ENCODE data around the gene IRF2BPL.
"Not testable (repeated sequence)": the region's sequence is repeated elsewhere in the genome, so short reads cannot be mapped to it uniquely, and the experiment has no call there.

Gene IRF2BPL

GRCh38 chr14:77033622-77034589, 5.4 kb upstream of the IRF2BPL start:
- DNase-seq: peak; percentile 51

DNA sequence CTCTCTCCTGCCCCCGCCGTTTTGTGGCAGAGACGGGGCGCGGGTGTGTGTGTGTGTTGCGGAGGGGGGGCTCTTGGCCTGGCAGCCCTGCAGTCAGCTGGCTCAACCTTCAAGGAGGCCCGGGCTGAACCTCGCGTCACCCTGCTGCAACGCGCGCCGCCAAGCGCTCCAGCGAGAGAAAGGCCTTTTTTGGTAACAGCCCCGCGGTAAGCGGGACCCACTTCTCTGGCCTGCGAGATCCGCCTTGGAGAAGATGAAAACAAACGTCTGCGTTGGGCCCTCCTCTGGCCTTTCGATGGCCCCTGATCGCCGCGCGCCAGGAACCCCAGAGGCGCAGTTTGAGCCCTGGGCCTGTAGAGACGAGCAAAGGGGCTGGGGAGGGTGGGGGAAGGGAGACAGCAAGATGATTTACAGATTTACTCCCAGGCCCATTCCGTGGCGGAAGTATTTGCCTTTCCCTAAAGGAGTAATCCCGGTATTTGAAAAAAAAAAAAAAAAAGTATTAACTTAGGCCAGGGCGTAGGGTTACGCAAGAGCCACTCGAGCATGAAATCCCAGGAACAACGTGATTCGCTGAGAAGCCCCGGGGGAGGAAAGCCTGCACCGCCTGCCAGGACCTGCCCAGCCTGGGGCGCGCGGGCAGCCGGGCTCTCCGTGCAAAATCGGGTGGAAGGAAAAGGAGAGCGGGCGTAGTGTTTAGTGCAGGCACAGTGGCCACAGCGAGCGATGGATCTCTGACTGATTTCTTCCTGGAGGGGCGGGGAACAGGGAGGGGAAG, 4.5 kb upstream of the IRF2BPL start:
- DNase-seq: peak; percentile 97

- no peak for DNase-seq
Measured at GRCh38 chr14:77032491-77032843, 4.0 kb upstream of the IRF2BPL start.

DNA sequence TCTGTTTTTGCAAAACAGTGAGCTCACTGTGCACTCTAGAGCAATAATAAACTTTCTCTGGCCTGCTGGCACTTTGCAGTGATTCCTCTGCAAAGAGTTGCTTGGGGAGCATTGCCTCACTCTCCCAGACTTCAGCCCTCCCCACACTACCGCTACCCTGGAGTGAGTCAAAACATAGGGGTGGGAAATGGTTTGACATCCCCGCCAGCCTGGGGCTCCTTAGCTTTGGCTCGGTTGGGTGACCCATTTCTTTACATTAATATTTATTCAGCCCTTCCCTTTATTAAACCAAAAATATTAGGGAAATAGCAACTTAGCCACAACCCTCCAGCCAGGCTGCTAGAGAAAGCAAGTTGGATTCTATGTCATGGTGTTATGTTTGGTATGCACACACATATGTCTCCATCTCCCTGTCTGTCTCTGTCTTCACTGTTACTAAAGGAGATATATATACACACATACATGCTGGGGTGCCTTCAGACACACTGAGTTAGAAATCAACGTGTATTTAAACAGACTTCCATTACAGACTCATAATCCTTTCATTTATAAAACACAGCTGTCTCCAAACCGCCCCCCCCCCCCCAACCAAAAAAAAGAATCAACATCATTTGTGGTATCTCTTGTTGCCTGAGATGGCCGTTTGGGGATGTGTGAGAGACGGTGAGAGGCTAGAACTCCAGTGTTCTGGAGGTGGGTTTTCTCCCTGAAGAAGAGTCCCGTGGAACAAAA, 3.4 kb upstream of the IRF2BPL start:
- no peak for DNase-seq

GRCh38 chr14:77027538-77028383, 747 bp downstream of the IRF2BPL start:
- DNase-seq: no peak

DNA sequence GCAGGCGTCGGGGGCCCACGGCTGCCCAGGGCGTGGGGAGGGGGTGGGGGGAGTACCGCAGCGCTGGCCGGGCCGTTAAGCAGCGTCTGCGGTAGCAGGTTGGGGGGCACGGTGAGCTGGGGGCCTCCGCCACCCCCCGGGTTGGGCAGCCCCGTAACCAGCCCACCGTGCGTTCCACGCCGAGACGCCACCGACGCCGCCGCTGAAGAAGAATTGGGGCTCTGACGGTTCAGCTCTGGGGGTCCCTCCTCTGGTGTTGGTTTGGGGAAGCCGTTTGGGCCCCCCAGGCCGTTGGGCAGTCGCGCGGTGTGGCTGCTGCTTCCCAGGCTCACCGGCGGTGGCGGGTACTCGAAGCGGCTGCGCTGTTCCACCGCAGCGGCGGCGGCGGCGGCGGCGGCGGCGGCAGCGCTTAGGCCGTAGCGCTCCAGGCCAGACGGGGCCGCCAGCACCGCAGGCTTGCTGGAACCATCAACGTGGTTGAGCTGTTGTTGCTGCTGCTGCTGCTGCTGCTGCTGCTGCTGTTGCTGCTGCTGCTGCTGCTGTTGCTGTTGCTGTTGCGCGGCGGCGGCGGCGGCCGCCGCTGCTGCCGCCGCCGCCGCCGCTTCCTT, 1.5 kb downstream of the IRF2BPL start:
- DNase-seq: peak; percentile 27

DNA sequence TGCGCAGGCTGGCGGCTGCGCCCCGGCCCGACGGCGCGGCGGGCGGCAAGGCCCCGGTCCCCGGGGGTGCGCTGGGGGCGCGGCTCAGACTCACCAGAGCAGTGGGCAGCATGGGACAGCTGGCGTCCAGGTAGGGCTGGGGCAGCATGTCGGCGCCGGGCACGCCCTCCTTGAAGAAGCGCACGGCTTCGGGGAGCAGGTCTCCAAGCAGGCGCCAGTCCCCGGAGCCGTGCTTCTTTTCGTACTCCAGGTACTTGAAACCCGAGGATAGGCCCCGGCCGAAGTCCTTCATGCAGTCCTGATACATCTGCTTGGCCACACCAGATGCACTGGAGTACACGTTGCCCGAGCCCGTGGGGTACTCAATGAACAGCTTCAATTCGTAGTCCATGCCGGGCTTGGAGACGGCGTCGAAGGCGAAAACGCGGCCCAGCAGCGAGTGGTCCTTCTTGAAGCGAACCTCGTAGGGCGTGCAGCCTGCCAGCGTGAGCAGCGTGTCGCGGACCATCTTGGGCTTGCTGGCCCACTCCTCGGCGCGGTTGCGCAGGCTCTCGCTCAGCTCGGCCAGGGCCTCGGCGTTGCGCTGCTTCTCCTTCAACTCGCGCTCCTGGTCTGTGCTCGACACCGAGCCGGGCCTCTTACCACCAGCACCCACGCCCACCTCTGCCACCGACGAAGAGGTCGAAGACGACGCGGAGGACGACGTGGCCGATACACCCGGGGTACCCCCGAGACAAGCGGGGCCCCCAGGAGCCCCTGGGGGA, 2.2 kb downstream of the IRF2BPL start:
- no peak for DNase-seq

- DNase-seq: no peak
Measured at GRCh38 chr14:77025744-77026165, 2.8 kb downstream of the IRF2BPL start.

DNA sequence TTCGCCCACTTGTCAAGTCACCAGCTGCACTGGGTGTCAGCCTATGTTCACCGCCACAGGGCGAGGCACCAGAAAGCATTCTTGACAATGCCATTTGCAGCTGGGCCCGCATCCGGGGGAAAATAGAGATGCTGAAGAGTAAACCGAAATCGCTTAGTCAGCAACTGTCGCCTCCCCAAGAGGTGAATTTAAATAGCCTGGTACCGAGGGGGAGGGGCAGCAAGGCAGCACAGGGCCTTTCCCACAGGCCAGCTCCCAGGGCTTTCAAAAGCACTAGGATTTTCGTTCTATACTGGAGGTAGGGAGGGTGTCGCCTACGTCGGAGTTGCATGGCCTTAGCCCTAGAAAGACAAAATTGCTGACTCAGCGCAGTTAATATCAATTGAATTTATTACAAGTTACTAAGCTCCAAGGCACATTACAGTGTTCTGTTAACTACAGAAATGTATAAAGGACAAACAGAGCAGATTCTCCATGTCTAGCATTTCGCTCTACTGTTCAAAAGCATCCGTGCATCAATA, 4.3 kb downstream of the IRF2BPL start:
- DNase-seq: no peak

- no peak for DNase-seq
Measured at GRCh38 chr14:77023001-77023996, 5.2 kb downstream of the IRF2BPL start.

GRCh38 chr14:77022236-77022852, 6.2 kb downstream of the IRF2BPL start:
- no peak for DNase-seq

GRCh38 chr14:77021424-77021823, 7.1 kb downstream of the IRF2BPL start:
- DNase-seq: not testable (repeated sequence)

DNA sequence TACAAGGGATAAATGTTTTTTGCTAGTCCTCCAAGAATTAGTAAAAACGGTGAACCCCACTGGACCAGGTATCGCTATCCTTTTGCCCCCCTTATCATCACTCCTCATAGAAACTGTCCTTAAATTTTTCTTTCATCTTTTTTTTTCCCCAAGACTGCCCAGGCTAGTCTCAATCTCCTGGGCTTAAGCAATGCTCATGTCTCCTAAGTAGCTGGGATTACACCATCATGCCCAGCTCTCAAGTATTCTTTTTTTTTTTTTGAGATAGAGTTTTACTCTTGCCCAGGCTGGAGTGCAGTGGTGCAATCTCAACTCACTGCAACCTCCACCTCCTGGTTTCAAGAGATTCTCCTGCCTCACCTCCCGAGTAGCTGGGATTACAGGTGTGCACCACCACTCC, 9.7 kb downstream of the IRF2BPL start:
- DNase-seq: no peak

GRCh38 chr14:77017666-77018065, 10.8 kb downstream of the IRF2BPL start:
- no peak for DNase-seq

GRCh38 chr14:77014734-77015133, 13.8 kb downstream of the IRF2BPL start:
- no peak for DNase-seq

GRCh38 chr14:77014004-77014604, 14.4 kb downstream of the IRF2BPL start:
- no peak for DNase-seq

DNA sequence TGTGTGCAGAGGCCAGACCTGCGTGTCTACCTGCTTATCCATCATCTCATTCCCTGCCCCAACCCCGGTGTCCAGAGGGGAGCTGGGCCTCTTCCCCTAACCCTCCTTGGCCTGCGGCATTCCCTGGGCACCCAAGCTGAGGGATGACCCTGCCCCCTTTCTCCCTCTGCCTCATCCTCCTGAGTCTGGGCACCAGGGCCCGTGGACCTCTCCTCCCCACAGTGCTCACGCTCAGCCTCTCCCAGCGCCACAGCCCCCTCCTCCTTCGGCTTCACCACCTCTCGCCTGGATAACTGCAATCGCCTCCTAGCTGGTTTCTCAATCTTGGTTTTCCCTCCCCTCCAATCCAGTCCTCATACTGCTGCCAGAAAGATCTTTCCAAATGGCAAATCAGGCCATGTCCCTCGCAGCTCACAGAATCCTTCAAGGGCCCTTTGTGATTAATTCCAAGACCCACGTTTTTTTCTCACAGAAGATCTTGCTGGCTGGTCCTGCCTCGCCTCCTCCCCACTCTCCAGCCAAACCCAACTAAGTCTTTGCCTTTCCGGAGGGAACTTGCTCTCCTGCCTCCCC, 16.2 kb downstream of the IRF2BPL start:
- DNase-seq: no peak

DNA sequence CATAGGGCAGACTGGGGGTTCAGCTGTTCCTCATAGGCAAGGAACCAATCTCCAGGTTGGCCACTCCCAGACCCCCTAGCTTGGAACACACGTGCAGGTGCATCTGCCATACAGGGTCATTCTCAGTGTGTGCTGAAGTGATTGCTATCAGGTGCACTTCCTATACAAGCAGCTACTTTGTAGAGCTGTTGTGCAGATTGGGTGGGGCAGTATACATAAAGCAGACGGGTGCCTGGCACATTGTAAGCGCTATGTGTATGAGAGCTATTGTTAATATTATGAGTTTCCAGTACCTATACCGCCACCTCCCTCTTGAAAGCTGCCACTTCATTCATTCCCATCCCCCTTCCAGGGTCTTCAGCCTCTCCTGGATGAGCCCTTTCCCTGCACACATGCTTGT, 17.3 kb downstream of the IRF2BPL start:
- DNase-seq: no peak

Data from DMS 273 treated with DMSO at 0.1 percent for 48 hours (cell line).